ENCODE measurements around the gene PYHIN1.

Gene PYHIN1

DNA sequence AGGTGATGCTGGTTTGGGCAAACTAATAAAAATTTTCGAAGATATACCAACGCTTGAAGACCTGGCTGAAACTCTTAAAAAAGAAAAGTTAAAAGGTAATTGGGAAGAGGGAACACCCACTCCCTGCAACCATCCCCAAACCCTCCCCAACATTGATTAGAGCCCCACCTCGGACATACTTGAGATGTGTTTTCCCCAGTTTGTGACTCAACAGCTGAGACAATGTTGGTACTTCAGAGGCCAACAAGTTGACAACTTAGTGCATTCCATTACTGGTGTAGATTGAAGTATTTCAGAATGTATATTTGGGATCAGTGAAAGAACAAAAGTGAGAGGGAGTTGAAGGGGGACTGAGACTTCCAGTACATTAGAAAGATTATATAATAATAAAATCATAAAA, 83.5 kb downstream of the PYHIN1 start:
- DNase-seq (ENCODE audit: low spot score) = no peak

DNA sequence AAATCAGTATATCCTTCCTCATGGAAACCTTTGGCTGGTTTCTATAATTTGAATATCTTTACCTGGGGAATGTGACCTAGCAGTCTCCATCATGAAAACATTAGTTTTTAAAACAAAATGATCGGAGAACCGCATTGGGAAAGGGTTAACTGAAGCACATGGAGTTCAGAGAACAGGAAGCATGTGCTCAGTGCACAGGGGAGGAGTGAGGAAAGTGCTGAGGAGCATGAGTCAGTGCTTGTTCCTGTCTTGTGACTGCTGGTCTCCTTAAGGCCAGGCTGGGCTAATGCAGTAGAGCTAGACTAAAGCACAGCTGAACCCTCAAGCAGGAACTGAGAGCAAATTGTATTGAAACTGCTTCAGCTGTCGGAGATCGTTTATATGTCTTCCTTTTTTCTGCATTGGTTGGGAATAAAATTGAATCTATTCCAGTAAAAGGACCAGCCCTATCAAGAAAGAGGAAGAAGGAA, 84.1 kb downstream of the PYHIN1 start:
- DNase-seq (ENCODE audit: low spot score) = no peak

DNA sequence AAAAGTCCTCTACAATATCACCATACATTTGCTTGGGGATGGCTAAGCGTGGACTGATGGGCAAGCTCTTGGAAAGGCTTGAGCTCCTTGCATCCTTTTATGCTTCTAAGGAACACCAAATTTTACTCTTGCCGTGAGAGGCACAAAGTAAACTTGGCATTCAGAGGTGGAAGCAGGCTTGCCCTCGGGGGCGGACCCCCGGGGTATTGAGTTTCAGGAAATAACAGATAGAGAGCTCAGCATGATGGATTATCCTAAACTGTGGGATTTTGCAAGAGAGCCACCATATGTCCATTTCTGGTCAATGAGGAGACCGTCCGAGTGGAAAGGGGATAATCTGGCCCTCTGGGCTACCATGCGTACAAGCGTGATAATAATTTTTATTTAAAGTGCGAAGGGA, 92.4 kb downstream of the PYHIN1 start:
- no peak for DNase-seq (ENCODE audit: low spot score)

DNA sequence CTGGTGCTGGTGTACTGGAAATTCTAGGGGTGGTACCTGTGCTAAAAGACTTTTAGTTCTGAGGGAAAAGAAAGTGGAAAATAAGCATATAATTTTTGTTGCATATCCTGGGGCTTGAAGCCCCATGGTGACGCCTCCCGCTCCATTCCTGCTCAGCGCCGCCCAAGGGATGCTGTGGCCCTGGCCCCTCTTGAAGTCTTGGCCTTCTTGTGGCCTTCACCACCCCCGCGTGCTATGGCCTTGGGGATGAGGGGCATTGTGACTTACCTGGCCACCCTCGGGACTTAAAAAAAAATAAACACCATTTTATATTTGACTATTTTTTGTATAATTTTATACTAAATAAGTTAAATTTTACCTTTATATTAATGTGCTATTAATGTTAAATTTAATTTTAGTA, 93.7 kb downstream of the PYHIN1 start:
- DNase-seq (ENCODE audit: low spot score) = no peak

Measured in putamen (tissue), 1 donor.